Vagina (tissue), 2 donors: ENCODE measurements around the gene BAMBI. TPM values are rescaled to one million over a fixed set of nuclear protein-coding genes. Genes with fewer than 3 reads are reported as not detected.

ENCODE experiments used
- DNase-seq, 2 donors: peaks; one replicate each; pipeline ENCODE4 v3.0.0-alpha.2; 2017; ENCODE audit errors: extremely low spot score in 2 of 2
- H3K27ac ChIP-seq: fragments of 200-600 bp; sonication (generic); one replicate; pipeline ENCODE4 v1.5.1; 2019
- H3K27me3 ChIP-seq: fragments of 200-600 bp; sonication (generic); one replicate; pipeline ENCODE4 v1.5.1; 2019
- H3K36me3 ChIP-seq, 2 donors: fragments of 200-600 bp; sonication (generic); one replicate each; pipeline ENCODE4 v1.5.1; 2017 to 2019
- H3K4me1 ChIP-seq: fragments of 200-600 bp; sonication (generic); one replicate; pipeline ENCODE4 v1.5.1; 2019
- H3K4me3 ChIP-seq, 2 donors: fragments of 200-600 bp; sonication (generic); 1 replicate in 1 of 2; 2 replicates in 1 of 2; pipeline ENCODE4 v1.5.1; 2016 to 2019
- H3K9me3 ChIP-seq: fragments of 200-600 bp; sonication (generic); one replicate; pipeline ENCODE4 v1.5.1; 2019
- POLR2A ChIP-seq, 2 donors: fragments of 450-650 bp; IDR thresholded peaks; one replicate each; pipeline ENCODE4 v1.6.1; 2017; ENCODE audit warnings: antibody characterized with exemption in 2 of 2, mild to moderate bottlenecking in 2 of 2, moderate library complexity in 2 of 2
- POLR2AphosphoS5 ChIP-seq, 2 donors: sonication (generic); formaldehyde crosslinking; IDR thresholded peaks; one replicate each; pipeline ENCODE4 v1.9.0; 2017; ENCODE audit warnings: antibody characterized with exemption in 2 of 2, mild to moderate bottlenecking in 2 of 2, low read depth in 1 of 2; ENCODE audit not compliant: insufficient read depth in 1 of 2
- intact Hi-C: fragments of 100-400 bp; cut with DNase I; formaldehyde crosslinking; loops from one replicate; pipeline ENCODE4 v1.15.1; 2023
- total RNA-seq: library from RNA; depleted of rRNA; stranded (reverse); fragments of >200 nt; gene quantifications from one replicate; pipeline ENCODE4 v1.2.3, GENCODE V29; 2016
- TF ChIP-seq, protein P1 (sequence below), 3 experiments: fragments of 450-650 bp in 2 of 3; fragments of 200-600 bp in 1 of 3; sonication (generic) in 1 of 3; IDR thresholded peaks; one replicate each; pipeline ENCODE4 v1.5.1; 2017 to 2019; ENCODE audit warnings: antibody characterized with exemption in 3 of 3, mild to moderate bottlenecking in 2 of 3, moderate library complexity in 2 of 3

Gene BAMBI
- total RNA-seq, 1 donor from 2014 or later: 10.8 TPM

- Histone ChIP-seq H3K4me3 (no peak overlapping the region), H3K36me3 (no peaks in the 10 kb centered on the region), H3K9me3 (no peaks in the 10 kb centered on the region), H3K27ac (no peak overlapping the region), H3K4me1 (no peaks in the 10 kb centered on the region), H3K27me3 (no peaks in the 10 kb centered on the region)
- DNase-seq: no peak
- TF ChIP-seq POLR2A (IDR thresholded peaks at IDR 0.05) (no peak), POLR2AphosphoS5 (IDR thresholded peaks at IDR 0.05; ENCODE audit: insufficient read depth in 1 of 2, low read depth in 1 of 2) (no peak)
- TF ChIP-seq, protein P1, sequence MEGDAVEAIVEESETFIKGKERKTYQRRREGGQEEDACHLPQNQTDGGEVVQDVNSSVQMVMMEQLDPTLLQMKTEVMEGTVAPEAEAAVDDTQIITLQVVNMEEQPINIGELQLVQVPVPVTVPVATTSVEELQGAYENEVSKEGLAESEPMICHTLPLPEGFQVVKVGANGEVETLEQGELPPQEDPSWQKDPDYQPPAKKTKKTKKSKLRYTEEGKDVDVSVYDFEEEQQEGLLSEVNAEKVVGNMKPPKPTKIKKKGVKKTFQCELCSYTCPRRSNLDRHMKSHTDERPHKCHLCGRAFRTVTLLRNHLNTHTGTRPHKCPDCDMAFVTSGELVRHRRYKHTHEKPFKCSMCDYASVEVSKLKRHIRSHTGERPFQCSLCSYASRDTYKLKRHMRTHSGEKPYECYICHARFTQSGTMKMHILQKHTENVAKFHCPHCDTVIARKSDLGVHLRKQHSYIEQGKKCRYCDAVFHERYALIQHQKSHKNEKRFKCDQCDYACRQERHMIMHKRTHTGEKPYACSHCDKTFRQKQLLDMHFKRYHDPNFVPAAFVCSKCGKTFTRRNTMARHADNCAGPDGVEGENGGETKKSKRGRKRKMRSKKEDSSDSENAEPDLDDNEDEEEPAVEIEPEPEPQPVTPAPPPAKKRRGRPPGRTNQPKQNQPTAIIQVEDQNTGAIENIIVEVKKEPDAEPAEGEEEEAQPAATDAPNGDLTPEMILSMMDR (IDR thresholded peaks at IDR 0.05): no peak
- intact Hi-C loops: no loop called here
Observed at GRCh38 chr10:28713626-28714352, 36.5 kb downstream of the BAMBI start.

GRCh38 chr10:28714401-28715053 is 37.2 kb downstream of the BAMBI start:
- DNase-seq: no peak
- Histone ChIP-seq H3K4me3 (no peak overlapping the region), H3K27ac (no peak overlapping the region), H3K27me3 (no peaks in the 10 kb centered on the region), H3K9me3 (no peaks in the 10 kb centered on the region), H3K36me3 (no peaks in the 10 kb centered on the region), H3K4me1 (no peaks in the 10 kb centered on the region)
- intact Hi-C loops: no loop called here
- TF ChIP-seq, protein P1 (IDR thresholded peaks at IDR 0.05): no peak
- no peak for TF ChIP-seq POLR2A (IDR thresholded peaks at IDR 0.05)
- TF ChIP-seq POLR2AphosphoS5 (IDR thresholded peaks at IDR 0.05; ENCODE audit: insufficient read depth in 1 of 2, low read depth in 1 of 2): no peak

DNA sequence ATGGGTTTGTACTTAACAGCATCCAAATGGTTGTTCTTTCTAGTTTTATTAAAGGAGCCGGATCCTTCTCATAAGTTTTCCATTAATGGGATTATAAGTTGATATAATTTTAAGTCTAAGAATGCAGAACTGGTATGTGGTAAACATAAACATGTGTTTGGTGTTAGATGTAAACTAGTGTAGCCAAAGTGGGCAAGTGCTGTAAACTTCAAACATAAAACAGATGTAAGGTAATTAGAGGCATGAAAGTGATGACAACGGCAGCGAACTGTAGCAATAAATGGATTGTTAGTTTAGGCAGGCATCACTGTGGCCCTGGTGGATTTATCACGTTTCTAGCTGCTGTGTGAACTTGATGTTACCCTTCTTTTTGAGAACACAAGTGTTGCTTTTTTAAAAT is 37.9 kb downstream of the BAMBI start:
- intact Hi-C loops: no loop called here
- H3K27ac ChIP-seq: no peak overlapping the region
- H3K4me3 ChIP-seq: no peak overlapping the region
- H3K4me1 ChIP-seq: no peaks in the 10 kb centered on the region
- no peaks in the 10 kb centered on the region for H3K27me3 ChIP-seq
- TF ChIP-seq POLR2A (IDR thresholded peaks at IDR 0.05) (no peak), POLR2AphosphoS5 (IDR thresholded peaks at IDR 0.05; ENCODE audit: insufficient read depth in 1 of 2, low read depth in 1 of 2) (no peak)
- TF ChIP-seq, protein P1 (IDR thresholded peaks at IDR 0.05): no peak
- DNase-seq: no peak
- H3K36me3 ChIP-seq: no peaks in the 10 kb centered on the region
- no peaks in the 10 kb centered on the region for H3K9me3 ChIP-seq

DNA sequence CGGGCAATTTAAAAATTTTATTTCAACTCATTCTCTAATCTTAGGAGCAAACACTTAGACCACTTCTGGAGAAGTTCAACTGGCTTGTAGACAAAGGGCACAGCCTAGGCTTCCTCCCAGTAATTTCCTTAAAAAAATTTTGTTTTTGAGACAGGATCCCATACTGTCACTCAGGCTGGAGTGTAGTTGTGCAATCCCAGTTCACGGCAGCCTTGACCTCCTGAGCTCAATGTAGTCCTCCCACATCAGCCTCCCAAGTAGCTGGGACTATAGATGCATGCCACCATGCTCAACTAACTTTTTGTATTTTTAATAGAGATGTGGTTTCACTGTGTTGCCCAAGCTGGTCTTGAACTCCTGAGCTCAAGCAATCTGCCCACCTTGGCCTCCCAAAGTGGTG is 38.4 kb downstream of the BAMBI start:
- Histone ChIP-seq H3K27ac (no peak overlapping the region), H3K36me3 (no peaks in the 10 kb centered on the region), H3K4me3 (no peak overlapping the region), H3K4me1 (no peaks in the 10 kb centered on the region), H3K9me3 (no peaks in the 10 kb centered on the region), H3K27me3 (no peaks in the 10 kb centered on the region)
- no peak for DNase-seq
- intact Hi-C loops: no loop called here
- TF ChIP-seq, protein P1 (IDR thresholded peaks at IDR 0.05): no peak
- TF ChIP-seq POLR2A (IDR thresholded peaks at IDR 0.05): no peak
- no peak for TF ChIP-seq POLR2AphosphoS5 (IDR thresholded peaks at IDR 0.05; ENCODE audit: insufficient read depth in 1 of 2, low read depth in 1 of 2)

GRCh38 chr10:28716748-28717147 is 39.4 kb downstream of the BAMBI start:
- intact Hi-C loops: no loop called here
- no peak overlapping the region for H3K27ac ChIP-seq
- peaks cover 2% of the 10 kb centered on the region for H3K4me1 ChIP-seq
- no peaks in the 10 kb centered on the region for H3K36me3 ChIP-seq
- no peaks in the 10 kb centered on the region for H3K27me3 ChIP-seq
- TF ChIP-seq POLR2A (IDR thresholded peaks at IDR 0.05): no peak
- TF ChIP-seq, protein P1 (IDR thresholded peaks at IDR 0.05): no peak
- no peak for TF ChIP-seq POLR2AphosphoS5 (IDR thresholded peaks at IDR 0.05; ENCODE audit: insufficient read depth in 1 of 2, low read depth in 1 of 2)
- no peak for DNase-seq
- no peaks in the 10 kb centered on the region for H3K9me3 ChIP-seq
- H3K4me3 ChIP-seq: no peak overlapping the region
